ENCODE measurements around the gene RMND5B.

Gene RMND5B

DNA sequence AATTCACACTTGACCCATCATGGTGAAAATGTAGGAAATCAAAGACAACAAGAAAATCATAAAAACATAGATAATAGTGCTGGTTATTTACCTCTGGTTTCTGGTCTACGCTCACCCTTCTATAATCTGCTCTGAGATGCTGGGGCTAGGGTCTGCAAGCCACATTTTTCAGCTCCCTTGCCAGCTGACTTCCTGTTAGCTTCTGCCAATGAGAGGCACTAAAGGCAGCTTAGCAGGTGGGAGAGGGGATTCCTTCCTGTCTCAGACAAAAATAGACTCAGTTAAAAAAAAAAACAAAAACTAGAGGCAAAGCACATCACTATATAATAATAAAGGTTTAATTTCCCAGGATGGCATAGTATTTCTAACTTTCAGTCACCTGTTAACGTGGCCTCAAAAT lies 37.7 kb upstream of the RMND5B start:
- H3K27ac ChIP-seq (ENCODE audit: low read depth, low read length): no peak overlapping the region
- H3K27me3 ChIP-seq (ENCODE audit: control insufficient read depth, low read length): no peaks in the 10 kb centered on the region
- no peaks in the 10 kb centered on the region for H3F3A ChIP-seq (ENCODE audit: control insufficient read depth, insufficient read depth)
- H3K9me2 ChIP-seq (replicated peaks; ENCODE audit: control insufficient read depth, low read length): no peaks in the 10 kb centered on the region
- peaks cover 23% of the 10 kb centered on the region for H3K4me1 ChIP-seq (ENCODE audit: control insufficient read depth, low read length)
- no peaks in the 10 kb centered on the region for H3K79me2 ChIP-seq (ENCODE audit: control insufficient read depth, low read length)
- H3K36me3 ChIP-seq (ENCODE audit: control insufficient read depth, low read length): no peaks in the 10 kb centered on the region
- no peaks in the 10 kb centered on the region for H4K20me1 ChIP-seq (ENCODE audit: control insufficient read depth, insufficient read depth, low read depth, low read length)
- no peak overlapping the region for H3K4me3 ChIP-seq (ENCODE audit: low read length)
- no peaks in the 10 kb centered on the region for H3K9me3 ChIP-seq (ENCODE audit: control insufficient read depth, insufficient read depth, low read length)
- H3K4me2 ChIP-seq (ENCODE audit: low read length): peak overlapping the region; percentile 50
- no peak for TF ChIP-seq EZH2phosphoT487 (IDR thresholded peaks at IDR 0.05; ENCODE audit: borderline replicate concordance, low read length)
- TF ChIP-seq, protein P1, sequence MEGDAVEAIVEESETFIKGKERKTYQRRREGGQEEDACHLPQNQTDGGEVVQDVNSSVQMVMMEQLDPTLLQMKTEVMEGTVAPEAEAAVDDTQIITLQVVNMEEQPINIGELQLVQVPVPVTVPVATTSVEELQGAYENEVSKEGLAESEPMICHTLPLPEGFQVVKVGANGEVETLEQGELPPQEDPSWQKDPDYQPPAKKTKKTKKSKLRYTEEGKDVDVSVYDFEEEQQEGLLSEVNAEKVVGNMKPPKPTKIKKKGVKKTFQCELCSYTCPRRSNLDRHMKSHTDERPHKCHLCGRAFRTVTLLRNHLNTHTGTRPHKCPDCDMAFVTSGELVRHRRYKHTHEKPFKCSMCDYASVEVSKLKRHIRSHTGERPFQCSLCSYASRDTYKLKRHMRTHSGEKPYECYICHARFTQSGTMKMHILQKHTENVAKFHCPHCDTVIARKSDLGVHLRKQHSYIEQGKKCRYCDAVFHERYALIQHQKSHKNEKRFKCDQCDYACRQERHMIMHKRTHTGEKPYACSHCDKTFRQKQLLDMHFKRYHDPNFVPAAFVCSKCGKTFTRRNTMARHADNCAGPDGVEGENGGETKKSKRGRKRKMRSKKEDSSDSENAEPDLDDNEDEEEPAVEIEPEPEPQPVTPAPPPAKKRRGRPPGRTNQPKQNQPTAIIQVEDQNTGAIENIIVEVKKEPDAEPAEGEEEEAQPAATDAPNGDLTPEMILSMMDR (IDR thresholded peaks at IDR 0.05; ENCODE audit: low read depth, low read length, poor library complexity, severe bottlenecking): no peak

DNA sequence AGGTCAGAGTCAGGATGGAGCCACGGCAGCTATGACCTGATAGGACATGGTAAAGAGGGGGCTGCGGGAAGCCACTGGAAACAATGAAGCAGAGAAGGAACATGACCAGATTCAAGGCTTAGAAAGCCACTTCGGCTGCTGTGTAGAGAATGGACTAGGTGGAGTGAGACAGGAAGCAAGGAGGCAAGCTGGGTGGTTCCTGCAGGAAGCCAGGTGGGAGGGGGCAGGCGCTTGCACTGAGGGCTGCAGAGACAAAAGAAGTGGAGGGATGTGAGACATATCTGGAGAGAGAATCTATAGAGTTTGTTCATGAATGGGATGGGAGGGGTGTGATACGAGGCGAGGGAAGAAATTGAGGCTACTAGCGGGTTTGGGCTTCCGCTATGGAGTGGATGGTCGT lies 36.5 kb upstream of the RMND5B start:
- Histone ChIP-seq H3K9me2 (replicated peaks; ENCODE audit: control insufficient read depth, low read length) (no peaks in the 10 kb centered on the region), H3K36me3 (ENCODE audit: control insufficient read depth, low read length) (no peaks in the 10 kb centered on the region), H3K9me3 (ENCODE audit: control insufficient read depth, insufficient read depth, low read length) (no peaks in the 10 kb centered on the region), H3K27me3 (ENCODE audit: control insufficient read depth, low read length) (no peaks in the 10 kb centered on the region), H3F3A (ENCODE audit: control insufficient read depth, insufficient read depth) (no peaks in the 10 kb centered on the region), H3K27ac (ENCODE audit: low read depth, low read length) (no peak overlapping the region), H3K79me2 (ENCODE audit: control insufficient read depth, low read length) (no peaks in the 10 kb centered on the region), H3K4me1 (ENCODE audit: control insufficient read depth, low read length) (peaks cover 23% of the 10 kb centered on the region), H3K4me2 (ENCODE audit: low read length) (no peak overlapping the region), H4K20me1 (ENCODE audit: control insufficient read depth, insufficient read depth, low read depth, low read length) (no peaks in the 10 kb centered on the region), H3K4me3 (ENCODE audit: low read length) (no peak overlapping the region)
- TF ChIP-seq, protein P1 (IDR thresholded peaks at IDR 0.05; ENCODE audit: low read depth, low read length, poor library complexity, severe bottlenecking): no peak
- no peak for TF ChIP-seq EZH2phosphoT487 (IDR thresholded peaks at IDR 0.05; ENCODE audit: borderline replicate concordance, low read length)

DNA sequence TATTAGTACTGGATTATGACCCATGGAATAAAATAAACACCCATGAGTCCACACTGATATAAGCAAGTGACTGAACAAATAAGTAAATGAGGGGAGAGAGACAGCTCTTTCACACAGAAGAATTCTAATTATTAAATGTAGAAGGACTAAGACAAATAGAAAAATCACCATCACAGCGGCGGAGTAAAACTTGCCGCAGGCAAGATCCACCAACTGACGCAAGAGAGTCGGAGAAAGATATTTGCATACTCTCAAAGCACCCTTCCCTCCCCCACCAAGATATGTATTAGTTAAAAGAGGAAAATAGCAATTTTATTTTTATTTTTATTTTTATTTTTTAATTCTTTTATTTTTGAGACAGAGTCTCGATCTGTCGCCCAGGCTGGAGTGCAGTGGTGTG lies 32.1 kb upstream of the RMND5B start:
- TF ChIP-seq EZH2phosphoT487 (IDR thresholded peaks at IDR 0.05; ENCODE audit: borderline replicate concordance, low read length): no peak
- TF ChIP-seq, protein P1 (IDR thresholded peaks at IDR 0.05; ENCODE audit: low read depth, low read length, poor library complexity, severe bottlenecking): no peak
- no peaks in the 10 kb centered on the region for H3F3A ChIP-seq (ENCODE audit: control insufficient read depth, insufficient read depth)
- H3K9me2 ChIP-seq (replicated peaks; ENCODE audit: control insufficient read depth, low read length): no peaks in the 10 kb centered on the region
- H4K20me1 ChIP-seq (ENCODE audit: control insufficient read depth, insufficient read depth, low read depth, low read length): no peaks in the 10 kb centered on the region
- H3K4me1 ChIP-seq (ENCODE audit: control insufficient read depth, low read length): peaks cover 9% of the 10 kb centered on the region
- no peaks in the 10 kb centered on the region for H3K9me3 ChIP-seq (ENCODE audit: control insufficient read depth, insufficient read depth, low read length)
- H3K27ac ChIP-seq (ENCODE audit: low read depth, low read length): no peak overlapping the region
- H3K79me2 ChIP-seq (ENCODE audit: control insufficient read depth, low read length): no peaks in the 10 kb centered on the region
- no peak overlapping the region for H3K4me3 ChIP-seq (ENCODE audit: low read length)
- no peaks in the 10 kb centered on the region for H3K36me3 ChIP-seq (ENCODE audit: control insufficient read depth, low read length)
- H3K27me3 ChIP-seq (ENCODE audit: control insufficient read depth, low read length): no peaks in the 10 kb centered on the region
- no peak overlapping the region for H3K4me2 ChIP-seq (ENCODE audit: low read length)

DNA sequence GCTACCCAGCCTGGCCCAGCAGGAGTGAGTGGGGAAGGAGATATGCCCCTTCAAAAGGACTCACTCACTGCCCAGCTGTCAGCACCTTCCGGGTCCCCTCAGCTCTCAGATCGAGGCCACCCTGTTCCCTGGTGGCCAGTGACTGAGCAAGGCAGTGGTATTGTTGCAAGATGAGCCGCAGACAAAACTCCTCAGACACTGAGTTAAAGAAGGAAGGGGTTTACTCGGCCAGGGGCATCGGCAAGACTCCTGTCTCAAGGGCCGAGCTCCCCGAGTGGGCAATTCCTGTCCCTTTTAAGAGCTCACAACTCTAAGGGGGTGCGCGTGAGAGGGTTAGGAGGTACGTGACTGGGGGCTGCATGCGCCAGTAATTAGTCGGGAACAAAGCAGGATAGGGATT lies 27.2 kb upstream of the RMND5B start:
- TF ChIP-seq, protein P1 (IDR thresholded peaks at IDR 0.05; ENCODE audit: low read depth, low read length, poor library complexity, severe bottlenecking): no peak
- TF ChIP-seq EZH2phosphoT487 (IDR thresholded peaks at IDR 0.05; ENCODE audit: borderline replicate concordance, low read length): no peak
- peaks cover 22% of the 10 kb centered on the region for H3K4me1 ChIP-seq (ENCODE audit: control insufficient read depth, low read length)

More for the DNA sequence above, 27.2 kb upstream of the RMND5B start:
- Histone ChIP-seq H3K9me3 (ENCODE audit: control insufficient read depth, insufficient read depth, low read length) (no peaks in the 10 kb centered on the region), H4K20me1 (ENCODE audit: control insufficient read depth, insufficient read depth, low read depth, low read length) (no peaks in the 10 kb centered on the region), H3K9me2 (replicated peaks; ENCODE audit: control insufficient read depth, low read length) (no peaks in the 10 kb centered on the region), H3K4me2 (ENCODE audit: low read length) (no peak overlapping the region), H3K36me3 (ENCODE audit: control insufficient read depth, low read length) (no peaks in the 10 kb centered on the region), H3K79me2 (ENCODE audit: control insufficient read depth, low read length) (no peaks in the 10 kb centered on the region), H3K27me3 (ENCODE audit: control insufficient read depth, low read length) (no peaks in the 10 kb centered on the region), H3K4me3 (ENCODE audit: low read length) (no peak overlapping the region), H3F3A (ENCODE audit: control insufficient read depth, insufficient read depth) (no peaks in the 10 kb centered on the region), H3K27ac (ENCODE audit: low read depth, low read length) (no peak overlapping the region)

Measured in DOHH2 (cell line).